HG03457 (cell line): ENCODE data around the gene ULK4.
A peak's percentile ranks its signal among the peaks of the same experiment; 100 is the strongest.

Experiments
- ATAC-seq: cut with Tn5 transposase; IDR thresholded peaks from one replicate; pipeline ENCODE4 v1.9.1; 2021; ENCODE audit warnings: moderate number of reproducible peaks; ENCODE audit not compliant: unreplicated experiment

The ULK4 gene

DNA sequence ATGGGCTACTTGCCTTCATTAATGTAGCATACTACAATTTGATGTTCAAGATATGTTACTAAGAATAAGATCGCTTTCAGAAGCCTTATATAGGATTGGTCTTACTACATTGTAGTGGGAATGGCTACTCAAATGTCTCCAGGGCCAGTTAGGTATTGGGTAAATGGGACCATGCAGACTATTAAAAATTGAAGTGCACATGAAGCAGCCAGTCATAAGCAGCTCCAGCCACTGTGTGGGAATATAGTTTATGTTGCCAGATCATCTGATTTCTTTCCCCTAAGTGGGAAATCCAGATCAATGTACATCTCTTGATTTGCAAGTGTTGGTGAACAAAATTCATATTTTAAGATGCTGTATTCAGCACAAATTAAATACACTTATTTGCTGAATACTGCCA is 757.5 kb downstream of the ULK4 start:
- ATAC-seq: no peak

- ATAC-seq: no peak
These were observed 759.0 kb downstream of the ULK4 start for GRCh38 chr3:41202834-41203345.

DNA sequence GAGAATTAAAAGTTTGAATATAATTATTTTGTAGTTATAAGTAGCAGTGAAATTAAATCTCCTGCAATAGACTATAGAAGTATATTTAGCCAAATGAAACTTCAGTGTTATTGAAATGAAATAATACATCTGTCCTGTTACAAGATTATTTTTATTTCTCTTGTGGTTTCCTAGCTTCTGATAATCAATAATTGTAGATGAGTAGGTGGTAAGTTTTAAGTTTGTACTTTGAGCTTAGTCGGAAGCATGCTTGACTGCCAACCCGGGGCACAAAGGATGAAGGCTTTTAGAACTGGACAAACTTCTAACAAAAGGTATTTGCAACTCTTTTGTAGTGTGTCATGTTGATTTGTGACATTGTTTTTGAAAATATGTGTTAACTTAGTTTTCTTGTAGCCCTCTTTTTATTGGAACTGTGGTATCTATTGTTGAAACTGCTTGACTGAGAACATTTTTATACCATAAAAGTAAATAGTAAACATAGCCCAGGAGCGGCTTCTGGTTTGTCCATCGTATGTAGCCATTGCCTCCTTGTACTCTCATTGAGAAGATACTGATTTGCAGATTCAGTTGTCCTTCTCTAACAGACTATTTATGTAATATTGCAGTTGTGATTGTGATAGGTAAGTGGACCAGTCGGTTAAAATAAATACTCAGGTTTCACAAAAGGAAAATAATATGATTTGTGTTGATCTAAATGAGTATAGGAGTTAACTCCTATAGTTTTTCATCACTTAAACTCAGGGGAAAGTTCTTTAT is 759.6 kb downstream of the ULK4 start:
- ATAC-seq: no peak

DNA sequence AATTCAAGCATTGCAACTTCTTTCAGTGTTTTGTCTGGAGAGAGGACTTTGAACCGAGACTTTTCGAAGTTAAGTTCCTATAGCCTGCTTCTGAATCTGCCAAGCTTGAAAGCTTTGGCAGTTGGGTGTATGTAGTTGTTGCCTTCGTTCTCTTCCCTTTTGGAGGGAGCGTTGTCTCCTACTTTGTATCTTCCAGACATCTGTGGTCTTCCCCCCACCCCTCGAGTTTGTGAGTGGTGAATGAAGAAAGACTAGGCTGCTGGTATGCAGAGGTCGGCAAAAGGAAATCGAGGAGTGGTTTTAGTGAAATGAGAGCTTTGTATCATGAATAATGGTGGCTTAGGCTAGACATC is 761.3 kb downstream of the ULK4 start:
- ATAC-seq: no peak

DNA sequence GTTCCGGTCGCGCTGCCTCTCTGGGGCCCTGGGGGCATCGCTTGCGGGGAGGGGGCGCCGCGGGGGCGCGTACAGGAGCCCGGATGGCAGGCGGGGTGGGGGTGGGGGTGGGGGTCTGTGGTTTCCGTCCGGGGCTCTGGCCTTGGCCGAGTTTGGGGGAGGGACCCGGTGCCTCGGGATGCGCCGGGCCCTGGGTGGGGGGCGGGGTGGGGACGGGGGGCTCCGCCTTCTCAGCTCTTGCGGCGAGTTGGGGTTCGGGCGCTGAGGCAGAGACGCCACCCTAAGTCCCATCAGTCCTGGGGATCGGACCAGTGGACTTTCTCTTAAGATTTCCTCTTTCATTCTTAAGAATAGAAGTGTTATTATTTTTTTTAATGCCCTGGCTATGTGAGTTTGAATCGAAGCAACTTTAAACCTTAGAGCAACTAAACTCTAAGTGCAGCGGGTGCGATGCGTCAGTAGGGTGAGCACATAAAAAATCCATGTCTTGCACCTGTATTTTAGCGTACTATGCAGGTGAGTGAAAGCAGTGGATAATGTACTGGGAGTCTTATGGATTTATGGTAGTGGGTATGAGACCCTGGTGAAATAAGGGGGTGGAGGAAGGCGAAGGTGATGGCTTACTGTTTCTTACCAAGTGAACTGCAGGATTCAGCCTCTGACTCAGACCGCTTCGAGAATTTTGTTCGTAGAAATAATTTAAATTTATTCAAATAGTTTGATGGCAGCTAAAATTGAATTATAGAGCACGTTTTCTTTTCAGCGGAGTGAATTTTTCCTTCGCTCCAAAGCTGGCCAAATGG is 761.8 kb downstream of the ULK4 start:
- ATAC-seq: peak; percentile 21

DNA sequence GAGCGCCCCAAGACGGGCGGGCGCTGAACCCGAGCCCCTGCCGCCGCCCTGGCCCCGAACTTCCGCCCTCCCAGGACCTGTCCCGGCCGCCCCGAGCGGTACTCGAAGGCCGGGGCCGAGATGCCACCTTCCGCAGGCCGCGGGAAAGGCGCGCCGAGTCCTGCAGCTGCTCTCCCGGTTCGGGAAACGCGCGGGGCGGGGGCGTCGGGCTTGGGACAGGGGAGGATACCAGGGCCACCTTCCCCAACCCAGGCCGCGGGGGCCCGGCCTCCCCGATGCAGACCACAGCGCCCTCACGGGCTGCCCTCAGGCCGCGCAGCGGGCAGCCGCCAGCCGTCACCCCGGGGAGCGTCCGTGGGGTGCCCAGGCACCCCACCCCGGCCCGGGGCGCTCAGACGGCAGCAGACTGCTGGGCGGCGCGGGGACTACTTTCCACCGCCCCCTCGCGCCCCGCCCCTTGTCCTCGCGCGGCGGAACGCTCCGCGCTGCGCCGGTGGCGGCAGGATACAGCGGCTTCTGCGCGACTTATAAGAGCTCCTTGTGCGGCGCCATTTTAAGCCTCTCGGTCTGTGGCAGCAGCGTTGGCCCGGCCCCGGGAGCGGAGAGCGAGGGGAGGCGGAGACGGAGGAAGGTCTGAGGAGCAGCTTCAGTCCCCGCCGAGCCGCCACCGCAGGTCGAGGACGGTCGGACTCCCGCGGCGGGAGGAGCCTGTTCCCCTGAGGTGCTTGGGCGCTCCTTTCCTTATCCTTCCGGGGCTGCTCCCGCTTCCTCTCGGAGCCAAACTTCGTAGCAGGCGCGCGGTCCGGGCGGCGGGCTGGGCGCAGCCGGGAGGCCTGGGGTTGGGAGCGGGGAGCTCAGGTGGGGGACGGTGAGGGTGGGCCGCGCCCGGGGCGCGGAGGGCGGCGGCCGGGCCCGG is 762.7 kb downstream of the ULK4 start, which contains the start of gene CTNNB1:
Gene CTNNB1 (plus strand): TSS at position 556 of the 916 bp plus-strand sequence. CDS start 24,564 bp downstream, outside the sequence.
- peak; percentile 62 for ATAC-seq

DNA sequence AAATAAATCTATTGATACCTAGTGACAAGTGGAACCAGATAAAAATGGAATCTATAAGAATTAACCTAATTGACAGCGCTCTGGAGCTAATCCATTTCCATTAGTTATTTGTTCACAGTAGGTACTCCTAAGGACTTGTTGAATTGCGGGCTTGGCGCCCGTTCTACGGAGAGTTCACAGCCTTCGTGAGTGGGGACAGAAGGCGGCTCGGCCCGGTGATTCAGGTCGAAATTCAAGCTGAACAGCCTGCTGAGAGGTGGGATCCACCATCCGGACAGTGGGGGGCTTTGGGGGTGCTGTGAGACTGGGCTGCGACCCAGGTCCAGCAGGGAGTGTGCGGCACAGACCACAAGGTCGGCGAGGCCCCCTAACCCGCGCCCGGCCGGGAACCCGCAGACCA is 763.4 kb downstream of the ULK4 start:
- peak; percentile 3 for ATAC-seq

DNA sequence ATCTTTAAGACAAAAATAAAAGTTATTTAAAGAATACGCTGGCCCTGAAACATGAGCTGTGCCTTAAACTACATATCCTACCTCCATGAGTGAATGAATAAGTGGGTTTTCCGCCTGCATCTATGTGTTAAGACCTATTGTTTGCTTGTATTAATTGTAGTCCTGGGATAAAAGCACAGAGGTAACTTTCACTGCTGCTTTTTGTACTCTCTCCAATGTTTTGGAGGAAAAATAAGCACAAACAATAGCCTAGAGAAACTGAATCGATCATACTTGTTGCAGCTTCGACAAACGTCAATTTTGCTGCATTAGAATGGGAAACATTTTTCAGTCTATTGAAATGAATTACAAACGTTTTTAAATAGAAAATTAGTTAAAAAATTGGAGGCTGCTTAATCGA is 763.9 kb downstream of the ULK4 start:
- no peak for ATAC-seq
